Measurements from ENCODE around the gene RBM19.

Gene RBM19

DNA sequence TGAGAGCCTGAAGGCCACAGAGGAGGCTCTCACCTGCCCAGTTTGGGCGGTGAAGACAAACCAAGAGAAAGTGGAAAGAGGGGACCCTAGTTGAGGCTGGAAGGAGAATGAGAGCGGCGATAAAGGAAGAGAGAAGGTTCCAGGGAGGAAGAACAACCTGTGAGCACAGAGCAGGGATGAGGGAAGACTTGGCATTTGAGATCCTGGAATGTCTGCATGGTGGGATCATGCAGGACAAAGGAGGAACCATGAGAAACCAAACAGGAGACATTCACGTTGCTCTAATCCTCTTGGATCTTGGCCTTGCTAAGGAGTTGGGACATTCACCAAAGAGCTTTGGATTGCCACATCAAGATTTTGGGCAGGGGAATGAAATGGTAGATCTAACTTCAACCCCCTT is 22.9 kb upstream of the RBM19 start:
- DNase-seq, result no peak

DNA sequence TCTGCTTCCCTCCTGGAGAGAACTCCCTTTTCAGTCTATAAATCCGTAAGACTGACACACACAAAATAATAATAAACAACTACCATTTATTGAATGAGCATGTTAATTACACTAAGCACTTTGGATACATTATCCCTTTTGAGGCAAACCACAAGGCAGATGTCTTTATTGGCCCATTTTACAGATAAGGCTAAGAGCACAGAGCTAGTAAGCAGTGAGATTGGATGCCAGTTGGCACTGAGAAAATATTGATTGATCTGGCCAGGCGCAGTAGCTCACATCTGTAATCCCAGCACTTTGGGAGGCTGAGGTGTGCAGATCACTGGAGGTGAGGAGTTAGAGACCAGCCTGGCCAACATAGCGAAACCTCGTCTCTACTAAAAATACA is 21.9 kb upstream of the RBM19 start:
- no peak for DNase-seq

DNA sequence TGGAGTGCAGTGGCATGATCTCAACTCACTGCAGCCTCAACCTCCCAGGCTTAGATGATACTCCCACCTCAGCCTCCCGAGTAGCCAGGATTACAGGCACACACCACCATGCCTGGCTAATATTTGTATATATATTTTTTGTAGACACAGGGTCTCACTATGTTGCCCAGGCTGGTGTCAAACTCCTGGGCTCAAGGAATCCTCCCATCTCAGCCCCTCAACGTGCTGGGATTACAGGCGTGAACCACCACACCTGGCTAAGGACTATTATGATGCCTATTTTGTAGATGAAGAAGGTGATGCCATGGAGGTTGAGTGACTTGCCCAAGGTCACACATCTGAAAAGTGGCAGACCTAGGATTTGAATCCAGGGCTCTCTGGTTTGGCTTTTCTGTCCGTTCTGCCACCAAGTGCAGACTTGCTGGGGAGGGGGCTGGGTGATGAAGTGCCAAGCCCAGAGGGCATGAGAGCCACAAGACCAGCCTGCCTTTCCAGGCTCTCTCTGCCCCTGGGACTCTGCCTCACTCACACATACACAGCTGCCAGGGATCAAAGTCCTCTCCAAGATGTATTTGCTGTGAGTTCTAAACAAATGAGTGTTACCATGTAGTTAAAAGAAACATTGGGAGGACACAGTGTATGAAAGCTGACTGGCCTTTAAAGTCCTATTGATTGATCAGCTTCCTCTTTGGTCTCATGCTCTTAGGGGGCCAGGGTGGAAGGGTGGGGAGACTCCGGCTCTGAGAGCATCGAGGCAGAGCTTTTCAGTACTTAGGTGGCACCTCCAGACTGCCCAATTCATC is 21.3 kb upstream of the RBM19 start:
- DNase-seq, result no peak

DNA sequence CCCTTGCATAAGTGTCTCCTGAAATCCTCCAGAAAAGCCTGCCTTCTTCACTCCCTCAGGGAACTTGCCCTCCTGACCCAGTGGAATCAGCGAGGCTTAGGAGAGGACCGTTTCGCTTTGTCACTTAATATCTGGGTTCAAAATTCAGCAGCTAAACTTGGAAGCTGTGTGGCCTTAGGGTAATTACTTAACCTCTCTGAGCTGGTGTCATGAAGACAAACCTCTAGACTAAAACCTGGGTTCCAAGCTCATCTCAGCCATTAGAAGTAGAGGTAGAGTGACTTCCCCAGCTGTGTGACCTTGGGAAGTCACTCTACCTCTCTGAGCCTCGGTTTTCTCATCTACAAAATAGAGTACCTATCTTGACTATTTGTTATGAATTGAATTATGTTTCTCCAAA is 18.3 kb upstream of the RBM19 start:
- DNase-seq, result no peak

DNA sequence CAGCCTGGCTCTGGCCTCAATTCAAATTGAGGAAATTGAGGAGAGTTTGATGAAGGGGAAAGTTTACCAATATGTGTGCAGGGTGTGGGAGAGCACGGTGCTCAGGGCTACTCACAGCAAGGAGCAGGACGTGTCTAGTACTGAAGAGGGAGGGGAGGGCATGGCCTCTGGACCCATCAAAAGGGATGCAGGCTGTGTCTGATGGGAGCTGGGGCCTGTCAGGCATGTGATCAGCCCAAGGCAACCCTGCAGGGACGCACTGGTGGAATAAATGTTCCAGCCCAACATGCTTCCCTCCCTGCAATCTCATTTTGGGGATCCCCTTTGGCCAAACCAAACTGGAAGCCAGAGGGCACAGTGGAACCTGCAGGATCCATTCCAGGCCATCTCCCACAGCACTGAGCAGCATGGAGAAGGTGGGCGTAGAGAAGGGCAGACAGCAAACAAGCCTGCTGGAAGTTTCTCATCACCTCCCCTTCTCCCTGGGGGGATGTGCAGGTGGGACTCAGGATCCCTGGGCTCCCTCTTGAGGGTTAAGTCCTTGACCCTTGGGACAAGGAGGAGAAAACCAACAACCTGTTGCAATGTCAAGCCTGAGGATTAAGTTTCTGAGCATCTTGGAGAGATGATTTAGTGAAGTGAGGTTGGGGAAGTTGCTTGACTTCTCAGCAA is 17.8 kb upstream of the RBM19 start:
- DNase-seq, result no peak

DNA sequence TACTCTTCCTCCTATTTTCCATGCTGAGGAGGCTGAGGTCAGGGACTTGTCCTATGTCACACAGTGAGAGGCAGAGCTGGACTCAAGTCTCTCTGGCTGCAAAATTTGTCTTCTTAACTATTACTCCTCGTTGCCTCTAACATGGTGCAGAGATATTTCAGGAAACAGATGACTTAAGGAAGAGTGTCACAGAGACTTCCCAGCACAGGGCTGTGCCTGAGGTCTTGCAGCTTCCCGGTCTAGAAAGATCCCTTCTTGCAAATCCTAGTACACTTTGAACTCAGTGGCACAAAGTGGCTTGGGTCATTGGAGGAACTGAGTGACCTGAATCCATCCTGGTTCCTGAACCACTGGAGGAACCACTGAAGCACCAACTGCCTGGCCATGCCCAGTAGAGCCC is 17.1 kb upstream of the RBM19 start:
- no peak for DNase-seq

DNA sequence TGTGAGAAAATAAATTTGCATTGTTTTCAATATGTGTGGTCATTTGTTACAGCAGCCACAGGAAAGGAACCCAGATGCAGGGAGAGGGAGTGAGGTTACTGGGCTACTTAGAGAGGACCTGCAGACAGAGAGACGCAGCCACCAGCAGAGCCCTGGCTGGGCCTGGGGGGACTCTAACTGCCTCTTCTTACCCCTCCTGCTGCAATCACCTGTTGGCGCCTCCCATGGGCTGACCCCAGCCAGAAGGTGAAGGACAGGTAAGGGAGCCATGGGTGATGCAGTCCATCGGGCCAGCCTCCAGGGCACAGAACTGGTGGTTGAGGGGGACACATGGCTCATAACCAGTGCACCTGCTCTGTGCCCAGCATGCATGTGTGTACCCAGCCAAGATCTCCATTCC is 15.8 kb upstream of the RBM19 start:
- DNase-seq, result no peak

DNA sequence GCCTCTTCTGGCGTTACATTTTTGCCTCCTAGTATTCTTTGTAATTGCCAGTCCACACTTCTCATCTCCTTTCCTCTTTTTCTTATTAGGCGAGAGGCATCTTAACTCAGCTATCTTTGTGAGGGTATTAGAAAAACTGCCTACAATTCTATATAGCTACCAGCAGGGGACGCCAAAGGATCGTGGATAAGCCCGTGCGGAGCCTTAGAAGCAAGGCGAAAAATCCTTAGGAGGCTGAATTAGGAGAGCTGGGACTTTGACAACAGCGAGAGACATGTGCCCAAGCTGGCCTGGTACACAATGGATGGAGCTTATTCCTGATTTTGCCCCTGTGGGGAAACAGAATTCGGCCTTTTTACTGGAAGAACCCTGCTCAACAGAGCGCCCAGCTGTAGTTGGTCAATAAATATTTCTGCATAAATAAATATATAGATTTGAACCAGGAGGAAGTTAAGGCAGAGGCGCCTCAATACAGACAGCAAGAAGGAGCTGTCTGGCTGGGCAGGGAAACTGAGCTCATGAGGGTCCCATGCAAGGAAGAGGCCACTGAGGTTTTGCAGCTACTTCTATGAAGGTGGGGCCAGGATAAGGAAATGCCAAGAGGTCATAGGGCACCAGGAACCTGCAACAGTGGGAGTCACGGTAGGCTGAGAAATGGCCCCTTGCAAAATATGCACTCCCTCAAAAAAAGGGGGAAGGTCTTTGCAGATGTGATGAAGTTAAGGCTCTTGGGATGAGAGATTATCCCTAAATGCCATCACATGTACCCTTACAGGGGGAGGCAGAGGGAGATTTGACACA is 14.6 kb upstream of the RBM19 start:
- peak; percentile 61 for DNase-seq

DNA sequence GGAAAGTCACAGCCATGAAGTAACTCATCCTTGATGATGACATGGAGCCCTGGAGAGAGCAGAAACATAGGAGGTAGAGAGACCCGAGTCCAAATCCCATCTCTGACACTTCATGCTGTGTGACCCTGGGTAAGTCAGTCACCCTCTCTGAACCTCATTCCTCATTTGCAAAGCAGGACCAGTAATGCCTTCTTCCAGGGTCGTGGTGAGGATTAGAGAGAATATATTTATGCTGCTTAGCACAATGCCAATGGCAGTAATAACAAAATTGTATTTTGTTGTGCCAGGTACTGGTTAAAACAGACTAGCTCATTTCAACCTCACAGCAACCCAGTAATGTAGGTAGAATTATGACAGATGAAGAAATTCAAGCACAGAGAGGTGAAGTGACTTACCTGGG is 13.9 kb upstream of the RBM19 start:
- no peak for DNase-seq

DNA sequence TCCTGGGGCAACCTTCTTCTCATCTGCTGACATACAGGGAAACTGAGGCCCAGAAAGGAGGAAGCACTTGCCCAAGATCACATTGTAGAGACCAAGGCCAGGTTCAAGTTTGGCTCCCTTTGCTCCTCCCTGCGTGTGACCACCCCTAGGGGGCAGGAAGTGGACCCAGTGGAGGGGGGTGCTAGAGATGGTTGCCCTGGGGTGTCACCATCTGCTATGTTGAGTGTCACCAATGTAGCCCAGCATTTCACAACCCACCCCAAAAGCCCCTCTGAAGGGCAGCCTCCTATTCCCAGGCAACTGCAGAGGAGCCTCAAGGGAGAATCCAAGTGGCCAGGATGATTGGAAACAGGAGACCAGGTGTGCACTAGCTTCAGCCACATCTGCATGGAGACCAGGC is 12.0 kb upstream of the RBM19 start:
- no peak for DNase-seq

DNA sequence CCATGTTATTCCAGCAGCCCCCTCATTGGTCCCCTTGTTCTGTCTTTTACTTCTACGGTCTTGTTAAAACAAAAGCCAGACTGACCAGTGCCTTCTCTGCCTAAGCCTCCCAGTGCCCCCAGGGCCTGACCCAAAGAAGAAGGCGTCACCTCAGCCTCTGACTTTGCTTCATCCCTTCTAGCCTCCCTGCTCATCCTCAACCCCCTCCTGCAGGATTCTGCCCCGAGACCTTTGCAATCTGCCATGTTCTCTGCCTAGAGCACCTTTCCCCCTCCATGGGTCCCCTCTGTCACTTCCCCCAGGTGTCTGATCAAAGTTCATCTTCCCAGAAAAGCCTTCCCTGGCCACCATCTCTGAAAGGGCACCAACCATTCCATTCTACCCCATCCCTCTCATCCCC is 7.9 kb upstream of the RBM19 start:
- DNase-seq, result no peak

DNA sequence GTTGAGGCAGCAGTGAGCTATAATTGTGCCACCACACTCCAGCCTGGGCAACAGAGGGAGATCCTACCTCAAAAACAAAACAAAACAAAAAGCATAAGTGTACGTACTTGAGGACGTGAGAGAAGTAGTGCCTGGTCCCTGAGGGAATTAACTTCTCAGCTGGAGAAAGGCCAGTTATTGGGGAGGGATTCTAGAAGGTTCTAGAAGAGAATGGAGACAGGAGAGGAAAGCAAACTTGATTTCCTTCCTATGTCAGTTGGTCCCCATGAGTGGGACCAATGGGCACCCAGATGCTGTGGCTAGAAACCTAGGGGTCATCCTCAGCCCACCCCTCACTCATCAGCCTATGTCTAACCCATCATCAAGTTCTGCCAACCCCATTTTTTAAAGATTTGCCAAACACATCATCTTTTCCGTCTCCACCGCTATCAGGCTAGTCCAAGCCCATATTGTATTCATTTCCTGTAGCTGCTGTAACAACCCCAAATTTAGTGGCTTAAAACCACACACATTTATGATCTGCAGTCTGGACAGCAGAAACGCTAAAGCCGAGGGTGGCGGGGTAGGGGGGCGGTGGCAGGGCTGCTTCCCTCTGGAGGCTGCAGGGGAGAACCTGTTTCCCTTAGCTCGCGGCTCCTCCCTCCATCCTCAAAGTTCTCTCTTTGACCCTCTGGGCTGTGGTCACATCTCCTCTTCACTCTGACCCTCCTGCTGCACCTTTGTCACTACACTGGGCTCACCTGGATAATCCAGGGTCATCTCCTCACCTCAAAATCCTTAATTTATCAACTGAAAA is 7.2 kb upstream of the RBM19 start:
- DNase-seq, result no peak

DNA sequence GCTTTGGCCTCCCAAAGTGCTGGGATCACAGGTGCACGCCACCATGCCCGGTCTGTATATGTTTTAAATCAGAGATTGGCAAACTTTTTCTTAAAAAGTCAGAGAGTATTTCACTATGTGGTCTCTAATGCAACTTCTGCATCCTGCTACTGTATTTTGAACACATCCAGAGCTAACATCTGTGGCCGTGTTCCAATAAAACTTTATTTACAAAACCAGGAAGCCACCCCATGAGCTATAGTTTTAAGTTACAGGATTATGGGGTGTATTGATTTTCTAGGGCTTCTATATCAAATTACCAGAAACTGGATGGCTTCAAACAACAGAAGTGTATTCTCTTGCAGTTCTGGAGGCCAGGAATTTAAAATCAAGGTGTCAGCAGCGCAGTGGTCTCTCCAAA is 5.3 kb upstream of the RBM19 start:
- no peak for DNase-seq

DNA sequence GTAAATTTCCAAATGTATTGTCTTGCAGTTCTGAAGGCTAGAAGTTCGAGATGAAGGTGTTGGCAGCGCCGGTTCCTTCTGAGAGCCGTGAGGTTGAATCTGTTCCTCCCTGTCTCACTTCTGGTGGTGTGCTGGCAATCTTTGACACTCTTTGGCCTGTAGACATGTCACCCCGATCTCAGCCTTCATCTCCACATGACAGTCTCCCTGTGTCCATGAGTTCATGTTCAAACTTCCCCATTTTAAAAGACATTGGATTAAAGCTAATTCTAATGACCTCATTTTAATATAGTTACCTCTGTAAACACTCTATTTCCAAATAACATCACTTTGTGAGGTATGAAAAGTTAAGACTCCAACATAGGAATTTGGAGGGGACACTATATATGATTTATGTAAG is 4.1 kb upstream of the RBM19 start:
- DNase-seq, result no peak

DNA sequence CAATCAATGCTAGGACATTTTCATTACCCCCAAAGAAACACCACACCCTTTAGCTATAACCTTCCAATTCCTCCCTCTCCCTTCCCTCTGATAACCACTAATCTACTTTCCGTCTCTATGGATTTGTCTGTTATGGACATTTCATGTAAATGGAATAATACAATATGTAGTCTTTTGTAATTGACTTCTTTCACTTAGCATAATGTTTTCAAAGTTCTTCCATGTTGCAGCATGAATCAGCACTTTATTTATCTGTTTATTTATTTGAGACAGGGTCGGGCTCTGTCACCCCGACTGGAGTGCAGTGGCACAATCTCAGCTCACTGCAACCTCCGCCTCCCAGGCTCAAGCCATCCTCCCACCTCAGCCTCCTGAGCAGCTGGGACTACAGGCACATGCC is 1.2 kb upstream of the RBM19 start:
- DNase-seq, result no peak

DNA sequence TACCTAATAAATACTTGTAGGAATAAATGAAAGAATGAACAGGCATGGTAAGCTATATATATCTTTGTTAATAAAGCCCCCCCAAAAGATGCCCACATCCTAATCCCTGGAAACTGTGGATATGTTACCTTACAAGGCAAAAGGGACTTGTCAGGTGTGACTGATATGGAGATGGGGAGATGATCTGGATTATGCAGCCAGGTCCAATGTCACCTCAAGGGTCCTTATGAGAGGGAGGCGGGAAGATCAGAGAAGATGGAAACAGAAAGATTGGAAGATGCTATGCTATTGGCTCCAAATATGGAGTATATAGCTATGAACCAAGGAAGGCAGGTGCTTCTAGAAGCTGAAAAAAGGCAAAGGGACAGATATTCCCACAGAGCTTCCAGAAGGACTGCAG is 3.4 kb downstream of the RBM19 start:
- no peak for DNase-seq

DNA sequence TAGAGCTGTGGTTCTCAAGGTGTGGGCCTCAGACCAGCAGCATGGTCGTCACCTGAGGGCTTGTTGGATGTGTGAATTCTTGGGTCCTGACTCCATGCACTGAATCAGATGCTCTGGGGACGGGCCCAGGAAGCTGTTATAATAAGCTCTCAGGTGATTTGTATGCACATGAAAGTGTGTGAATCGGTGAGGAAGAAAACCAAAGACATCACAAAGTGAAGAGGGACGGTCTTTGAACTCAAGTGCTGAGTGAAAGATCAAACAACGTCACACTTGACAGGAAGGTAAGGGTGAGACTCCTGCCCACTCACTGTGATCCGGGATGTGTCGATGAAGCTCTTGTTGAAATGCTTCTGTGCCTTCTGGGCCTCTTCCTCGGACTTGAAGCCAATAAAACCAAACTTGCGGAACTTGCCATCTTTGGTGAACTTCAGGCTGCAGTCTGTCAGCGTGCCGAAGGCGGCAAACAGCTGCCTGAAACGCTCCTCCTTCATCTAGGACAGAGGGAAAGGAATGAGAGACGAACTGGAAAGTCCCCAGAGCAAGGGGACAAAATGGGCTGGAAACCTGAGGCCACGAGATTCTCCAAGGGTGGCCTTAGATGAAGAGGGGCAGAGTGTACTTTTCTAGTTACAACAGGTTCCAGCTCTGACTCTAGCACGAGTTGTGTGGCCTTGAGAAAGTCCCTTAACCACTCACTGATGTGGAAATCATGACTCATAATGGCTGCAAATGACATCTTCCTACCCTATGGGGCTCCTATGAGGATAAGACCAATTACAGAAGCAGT is 4.0 kb downstream of the RBM19 start:
- peak; percentile 22 for DNase-seq

DNA sequence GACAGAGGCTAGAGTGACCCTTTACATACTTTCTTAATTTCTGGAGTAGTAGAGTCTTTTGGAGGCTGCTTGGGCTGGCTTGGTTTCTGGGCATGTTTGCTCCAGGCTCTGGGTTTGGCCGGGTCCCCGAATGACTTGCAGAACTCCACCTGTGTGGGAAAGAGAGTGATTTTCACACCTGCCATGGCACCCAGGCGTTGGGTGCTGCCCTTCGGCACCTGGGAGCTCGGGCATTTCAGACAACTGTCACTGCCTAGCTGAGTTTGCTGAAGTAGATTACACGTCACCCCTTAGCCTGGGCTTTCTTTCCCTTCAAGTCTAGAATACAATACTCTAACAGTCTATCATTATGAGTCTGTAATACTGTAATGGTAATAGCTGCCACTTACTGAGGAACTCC is 6.1 kb downstream of the RBM19 start:
- DNase-seq, result no peak

DNA sequence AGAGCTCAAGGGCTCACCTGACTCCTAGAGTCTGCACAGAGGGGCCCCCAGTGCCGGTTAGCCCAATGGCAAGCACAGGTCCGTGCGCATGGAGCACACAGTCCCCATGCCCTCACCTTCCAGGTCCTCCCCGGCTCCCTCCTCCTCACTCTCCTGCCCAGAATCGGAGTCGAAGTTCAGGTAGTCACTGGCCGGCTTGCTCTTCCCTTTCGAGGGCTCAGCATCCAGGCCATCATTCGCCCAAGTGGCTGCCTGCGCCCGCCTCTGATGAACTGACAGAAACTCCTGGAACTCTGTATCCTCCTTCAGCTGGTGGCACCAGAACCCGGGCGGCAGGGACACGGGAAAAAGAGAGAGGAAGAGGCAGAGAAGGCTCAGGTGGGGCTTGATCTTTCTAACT is 7.0 kb downstream of the RBM19 start:
- DNase-seq, result no peak

DNA sequence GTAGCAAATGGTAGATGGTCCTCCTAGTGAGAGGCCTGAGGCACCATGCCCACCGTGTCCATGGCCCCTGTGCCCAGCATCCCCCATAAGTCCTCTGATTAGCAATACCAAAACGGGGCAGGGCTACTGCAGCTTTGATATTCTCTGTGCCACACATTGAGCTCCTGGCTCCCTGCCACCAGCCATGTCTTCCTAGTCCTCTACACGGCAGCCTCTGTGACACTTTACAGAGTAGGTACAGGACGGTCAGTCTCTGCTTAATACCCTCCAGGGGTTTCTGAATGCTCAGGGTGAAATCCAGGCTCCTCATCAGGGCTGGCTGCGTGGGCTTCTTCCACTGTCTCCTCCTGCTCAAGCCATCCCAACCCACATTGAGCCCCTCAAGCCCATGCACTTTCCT is 8.0 kb downstream of the RBM19 start:
- DNase-seq, result no peak

DNA sequence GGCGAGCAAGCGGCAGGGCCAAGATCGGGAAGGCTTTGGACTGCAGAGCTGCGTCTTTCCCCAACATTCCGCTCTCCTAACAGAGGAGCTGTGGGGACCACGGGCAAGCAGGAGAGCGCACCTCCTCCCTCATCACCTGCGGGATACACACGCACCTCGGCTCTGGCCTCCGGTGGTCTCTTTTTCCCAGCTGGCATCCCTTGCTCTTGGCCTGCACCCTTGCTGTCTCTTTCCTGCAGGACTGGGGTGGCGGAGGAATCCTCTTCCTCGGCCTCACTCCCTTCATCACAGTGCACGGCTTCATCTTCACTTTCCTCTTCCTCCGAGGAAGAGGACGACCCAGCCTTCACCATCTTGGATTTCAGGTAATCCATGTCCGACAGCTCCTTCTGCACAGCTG is 8.5 kb downstream of the RBM19 start:
- no peak for DNase-seq
